HUDEP-2 (cell line): ENCODE measurements around the gene HMCN2.

Source experiments
- DNase-seq, 76 experiments: peaks; one replicate each; lab custom pipeline; 2025; ENCODE audit not compliant: unreplicated experiment in 76 of 76; lab: John Stamatoyannopoulos, UW

The HMCN2 gene

GRCh38 chr9:130477564-130477963, 212.0 kb downstream of the HMCN2 start:
- DNase-seq = no peak

- DNase-seq = no peak
Observed at GRCh38 chr9:130478152-130478551, 212.6 kb downstream of the HMCN2 start.

- DNase-seq = no peak
Observed at GRCh38 chr9:130478736-130479575, 213.4 kb downstream of the HMCN2 start.

- no peak for DNase-seq
Observed at GRCh38 chr9:130479587-130479986, 214.0 kb downstream of the HMCN2 start.

GRCh38 chr9:130480673-130481072, 215.1 kb downstream of the HMCN2 start:
- peak in 27 of 76 experiments; percentile 4 to 72 (median 18) for DNase-seq

- DNase-seq = no peak
Observed at GRCh38 chr9:130482463-130482862, 216.9 kb downstream of the HMCN2 start.

GRCh38 chr9:130483371-130483971, 217.9 kb downstream of the HMCN2 start:
- DNase-seq = no peak
